ENCODE results near the gene OTOG. TPM values are rescaled to one million over a fixed set of nuclear protein-coding genes. Genes with fewer than 3 reads are reported as not detected.

Gene OTOG
- total and polyA plus RNA-seq, 2 of the 8 experiments (the other 6 are each of a cell fraction or from before 2014, with no cell fraction given) = 0.41 to 1.5 TPM

GRCh38 chr11:17528906-17529843 is 17.9 kb upstream of the OTOG start (continued):
- TF ChIP-seq CTCF (IDR thresholded peaks at IDR 0.05; ENCODE audit: control extremely low read depth in 1 of 3, insufficient read depth in 1 of 3, low read depth in 1 of 3, low read length in 3 of 3) (no peak), ASH2L (IDR thresholded peaks at IDR 0.05; ENCODE audit: low read length) (no peak), BACH1 (IDR thresholded peaks at IDR 0.05; ENCODE audit: low read length) (no peak), E2F6 (IDR thresholded peaks at IDR 0.05) (no peak), FOSL1 (IDR thresholded peaks at IDR 0.05; ENCODE audit: insufficient read depth, low read depth, low read length) (no peak), RXRA (IDR thresholded peaks at IDR 0.05; ENCODE audit: insufficient read depth, low read depth, low read length) (no peak), EGR1 (IDR thresholded peaks at IDR 0.05; ENCODE audit: borderline replicate concordance, low read depth, low read length) (no peak)
